Activated CD8-positive, alpha-beta memory T cell treated with anti-CD3 and anti-CD28 coated beads, Interleukin-2, amount 50 U/mL, for 48 hours (primary cell): ENCODE results near the gene PRR14.

Experiments
- DNase-seq: peaks from one replicate; pipeline ENCODE4 v3.0.0-alpha.2; 2020

The PRR14 gene

DNA sequence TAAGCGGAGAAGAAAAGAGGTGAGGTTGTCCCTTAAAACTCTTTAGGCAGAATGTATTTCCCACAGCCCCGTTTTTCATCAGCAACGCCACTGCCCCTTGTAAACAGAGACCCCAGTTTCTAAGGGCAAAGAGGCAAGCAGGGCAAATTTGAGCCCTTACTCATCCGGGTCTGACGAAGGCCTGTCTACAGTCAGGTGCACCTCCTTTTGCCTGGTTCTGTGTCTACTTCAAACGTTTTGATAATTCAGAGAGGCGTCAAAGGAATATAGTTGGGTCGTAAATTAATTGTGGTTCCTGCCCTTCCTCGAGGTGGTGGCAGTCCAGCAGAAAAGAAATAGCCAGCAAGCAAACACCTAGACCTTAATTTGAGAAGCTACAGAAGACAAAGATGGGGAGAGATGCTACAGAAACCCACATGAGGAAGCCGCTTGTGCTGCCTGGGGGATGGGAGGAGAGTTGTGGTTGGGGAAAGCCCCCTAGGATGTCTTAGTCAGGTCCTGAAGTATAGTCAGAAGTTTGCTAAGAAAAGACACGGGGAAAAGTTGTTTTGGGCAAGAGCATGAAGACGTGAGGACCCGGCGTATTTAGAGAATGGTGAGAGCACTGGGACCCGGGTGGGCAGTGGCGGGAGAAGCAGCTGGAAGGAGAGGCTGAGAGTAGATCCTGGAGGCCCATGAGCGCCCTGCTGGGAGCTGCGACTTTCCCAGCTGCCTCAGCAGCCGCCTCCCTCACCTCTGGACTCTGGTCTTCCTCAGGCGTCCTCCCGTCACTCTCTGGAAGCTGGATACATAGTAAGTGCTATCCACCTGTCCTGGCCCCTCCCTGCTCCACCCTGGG is 9.9 kb downstream of the PRR14 start:
- peak; percentile 75 for DNase-seq

DNA sequence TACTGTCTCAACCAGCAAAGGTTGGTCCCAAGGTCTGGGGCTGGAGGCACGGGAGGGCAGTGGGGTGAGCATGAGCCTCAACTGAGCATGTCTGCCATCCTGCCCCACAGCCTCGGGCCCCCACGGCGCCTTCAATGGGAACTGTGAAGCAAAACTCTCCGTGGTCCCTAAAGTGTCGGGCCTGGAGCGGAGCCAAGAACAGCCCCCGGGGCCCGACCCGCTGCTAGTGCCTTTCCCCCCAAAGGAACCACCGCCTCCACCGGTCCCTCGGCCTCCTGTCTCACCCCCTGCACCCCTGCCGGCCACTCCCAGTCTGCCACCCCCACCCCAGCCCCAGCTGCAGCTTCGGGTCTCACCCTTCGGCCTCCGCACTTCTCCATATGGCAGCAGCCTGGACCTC is 11.7 kb downstream of the PRR14 start:
- no peak for DNase-seq

DNA sequence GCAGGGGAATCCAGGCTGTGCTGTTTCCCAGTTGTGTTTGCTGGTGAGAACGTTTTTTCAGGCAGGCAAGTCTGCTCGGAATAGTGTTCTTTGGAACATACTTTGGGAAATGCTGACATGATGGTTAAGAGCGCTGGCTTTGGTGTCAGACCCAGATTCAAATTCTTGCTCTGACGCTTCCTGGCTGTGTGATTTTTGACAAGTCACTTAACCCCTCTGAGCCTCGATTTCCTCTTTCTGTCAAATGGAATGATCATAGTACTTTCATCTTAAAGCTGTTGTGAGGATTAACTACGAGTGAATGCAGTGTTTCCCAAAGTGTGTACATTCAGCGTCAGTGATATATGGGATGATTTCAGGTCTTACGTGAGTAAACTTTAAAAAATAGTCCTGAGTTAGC is 12.3 kb downstream of the PRR14 start:
- no peak for DNase-seq

DNA sequence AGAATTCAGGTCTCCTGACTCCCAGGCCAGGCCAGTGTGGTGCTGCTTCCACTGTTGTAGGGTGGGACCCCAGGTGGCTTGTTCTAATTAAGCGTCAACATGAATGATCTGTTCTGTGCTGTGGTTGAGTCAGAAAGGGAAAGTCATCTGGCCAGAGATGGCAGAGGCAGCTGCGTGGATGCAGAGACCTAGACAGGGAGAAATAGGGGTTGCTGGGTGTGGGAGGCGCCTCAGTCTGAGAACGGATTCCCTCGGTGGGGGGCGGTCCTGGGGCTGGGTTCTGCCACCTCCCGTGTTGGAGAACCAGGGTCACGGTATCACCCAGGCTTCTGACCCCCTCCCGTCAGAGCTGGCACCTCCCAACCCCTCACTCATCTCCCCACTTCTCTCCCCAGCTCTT is 13.1 kb downstream of the PRR14 start:
- DNase-seq = no peak

DNA sequence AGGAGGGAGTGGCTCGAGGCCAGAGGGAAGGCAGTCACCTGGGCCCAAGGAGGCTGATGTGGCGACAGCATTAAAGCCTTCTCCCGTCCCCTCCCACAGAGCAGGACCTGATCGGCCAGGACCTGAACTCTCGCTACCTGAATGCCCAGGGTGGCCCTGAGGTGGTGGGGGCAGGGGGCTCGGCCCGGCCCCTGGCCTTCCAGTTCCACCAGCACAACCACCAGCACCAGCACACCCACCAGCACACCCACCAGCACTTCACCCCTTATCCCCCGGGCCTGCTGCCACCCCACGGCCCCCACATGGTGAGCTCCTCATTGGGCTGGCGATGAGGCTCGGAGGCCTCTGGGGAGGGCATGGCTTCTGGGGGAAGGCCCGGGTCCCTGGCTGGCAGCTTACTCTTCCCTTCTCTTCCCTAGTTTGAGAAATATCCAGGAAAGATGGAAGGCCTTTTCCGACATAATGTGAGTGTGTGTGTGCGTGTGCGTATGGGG is 13.9 kb downstream of the PRR14 start:
- no peak for DNase-seq

DNA sequence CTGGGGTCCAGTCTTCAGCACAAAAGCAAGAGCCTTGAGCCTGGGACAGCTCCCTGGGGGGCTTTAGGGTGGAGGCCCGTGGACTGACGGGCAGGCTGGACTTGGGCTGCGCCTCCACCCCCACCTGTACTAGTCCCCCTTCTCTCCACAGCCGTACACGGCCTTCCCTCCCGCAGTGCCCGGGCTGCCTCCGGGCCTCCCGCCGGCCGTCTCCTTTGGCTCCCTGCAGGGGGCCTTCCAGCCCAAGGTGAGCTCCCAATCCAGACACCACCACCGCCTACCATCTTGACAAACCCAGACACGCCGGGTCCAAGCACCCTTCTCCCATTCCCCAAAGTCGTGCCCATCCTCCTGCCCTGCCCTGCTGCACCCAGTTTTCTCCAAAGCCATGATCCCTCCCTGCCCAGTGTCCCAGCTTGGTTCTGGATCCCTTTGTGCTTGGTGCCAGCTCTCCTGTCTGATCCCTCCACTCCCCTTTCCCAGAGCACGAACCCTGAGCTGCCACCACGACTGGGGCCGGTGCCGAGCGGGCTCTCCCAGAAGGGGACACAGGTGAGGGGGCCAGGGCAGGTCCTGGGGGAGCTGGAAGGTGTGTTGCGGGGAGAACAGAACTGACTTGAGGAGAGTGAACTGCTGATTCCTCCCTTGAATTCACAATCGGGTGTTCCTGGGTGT is 14.5 kb downstream of the PRR14 start:
- DNase-seq = no peak

DNA sequence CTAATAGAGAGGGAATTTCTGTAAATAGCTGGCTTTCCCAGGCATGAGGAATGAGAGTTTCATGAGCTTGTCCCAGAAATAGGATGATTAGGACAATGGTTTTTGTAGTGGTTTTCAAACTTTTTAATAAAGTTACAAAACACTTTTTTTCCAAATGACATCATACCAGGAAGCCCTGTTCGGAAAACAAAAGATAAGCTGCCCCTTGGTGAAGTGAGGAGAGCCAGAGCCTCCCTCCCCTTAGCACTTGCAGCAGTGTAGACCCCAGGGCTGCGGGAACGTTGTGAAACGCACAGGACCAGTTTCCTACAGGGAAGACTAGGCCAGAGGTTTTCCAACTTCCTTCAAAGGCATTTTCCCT is 15.1 kb downstream of the PRR14 start:
- DNase-seq = no peak

DNA sequence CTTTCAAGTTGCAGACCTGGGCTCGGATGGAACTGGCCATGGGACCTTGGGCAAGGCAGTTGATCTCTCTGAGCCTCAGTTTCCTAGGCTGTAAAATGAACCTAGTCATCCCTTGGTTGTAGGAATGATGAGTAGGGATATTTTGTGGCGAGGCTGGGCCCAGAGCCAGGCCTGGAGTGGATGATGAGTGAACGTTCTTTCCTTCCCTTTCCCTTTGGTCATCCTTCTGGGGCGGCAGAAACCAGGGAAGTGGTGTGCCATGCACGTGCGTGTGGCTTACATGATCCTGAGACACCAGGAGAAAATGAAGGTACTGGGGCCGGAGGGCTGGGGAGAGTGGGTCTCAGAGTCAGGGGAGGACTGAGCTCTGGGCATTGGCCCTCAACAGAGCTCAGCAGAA is 15.9 kb downstream of the PRR14 start:
- DNase-seq = no peak

DNA sequence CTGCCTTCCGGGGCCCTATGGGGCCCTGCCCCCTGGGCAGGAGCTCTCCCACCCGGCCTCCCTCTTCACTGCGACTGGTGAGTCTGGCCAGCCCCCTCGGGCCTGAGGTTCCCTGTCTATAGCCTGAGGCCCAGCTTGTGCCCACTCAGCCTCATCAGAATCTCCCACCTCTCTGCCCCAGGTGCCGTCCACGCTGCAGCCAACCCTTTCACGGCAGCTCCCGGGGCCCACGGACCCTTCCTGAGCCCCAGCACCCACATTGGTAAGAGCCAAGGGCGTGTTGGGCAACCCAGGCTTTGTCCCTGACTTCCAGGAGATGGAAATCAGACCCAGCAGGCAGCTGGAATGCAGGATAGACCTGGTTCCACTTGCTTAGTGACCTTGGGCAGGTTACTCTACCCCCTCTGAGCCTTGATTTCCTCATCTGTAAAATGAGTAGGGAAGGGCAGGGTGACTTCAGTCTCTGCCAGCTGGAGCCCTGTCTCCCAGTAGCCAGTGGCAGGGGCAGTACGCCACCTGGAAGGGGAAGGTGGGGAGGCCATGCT is 16.7 kb downstream of the PRR14 start:
- no peak for DNase-seq

DNA sequence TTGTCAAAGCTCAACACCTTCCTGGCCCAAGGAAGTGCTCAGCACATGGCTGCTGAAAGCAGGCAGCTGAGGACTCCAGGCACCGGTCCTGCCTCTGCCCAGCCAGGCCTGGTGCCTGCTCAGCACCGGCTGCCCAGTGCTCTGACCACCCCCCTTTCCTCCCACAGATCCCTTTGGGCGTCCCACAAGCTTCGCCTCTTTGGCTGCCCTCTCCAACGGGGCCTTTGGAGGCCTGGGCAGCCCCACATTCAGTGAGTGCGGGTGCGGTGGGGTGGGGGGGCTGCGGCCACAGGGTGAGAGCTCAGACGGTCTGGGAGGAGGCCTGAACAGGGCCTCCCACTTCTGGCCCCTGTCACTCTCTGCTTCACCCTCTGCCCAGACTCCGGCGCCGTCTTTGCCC is 17.6 kb downstream of the PRR14 start:
- no peak for DNase-seq

DNA sequence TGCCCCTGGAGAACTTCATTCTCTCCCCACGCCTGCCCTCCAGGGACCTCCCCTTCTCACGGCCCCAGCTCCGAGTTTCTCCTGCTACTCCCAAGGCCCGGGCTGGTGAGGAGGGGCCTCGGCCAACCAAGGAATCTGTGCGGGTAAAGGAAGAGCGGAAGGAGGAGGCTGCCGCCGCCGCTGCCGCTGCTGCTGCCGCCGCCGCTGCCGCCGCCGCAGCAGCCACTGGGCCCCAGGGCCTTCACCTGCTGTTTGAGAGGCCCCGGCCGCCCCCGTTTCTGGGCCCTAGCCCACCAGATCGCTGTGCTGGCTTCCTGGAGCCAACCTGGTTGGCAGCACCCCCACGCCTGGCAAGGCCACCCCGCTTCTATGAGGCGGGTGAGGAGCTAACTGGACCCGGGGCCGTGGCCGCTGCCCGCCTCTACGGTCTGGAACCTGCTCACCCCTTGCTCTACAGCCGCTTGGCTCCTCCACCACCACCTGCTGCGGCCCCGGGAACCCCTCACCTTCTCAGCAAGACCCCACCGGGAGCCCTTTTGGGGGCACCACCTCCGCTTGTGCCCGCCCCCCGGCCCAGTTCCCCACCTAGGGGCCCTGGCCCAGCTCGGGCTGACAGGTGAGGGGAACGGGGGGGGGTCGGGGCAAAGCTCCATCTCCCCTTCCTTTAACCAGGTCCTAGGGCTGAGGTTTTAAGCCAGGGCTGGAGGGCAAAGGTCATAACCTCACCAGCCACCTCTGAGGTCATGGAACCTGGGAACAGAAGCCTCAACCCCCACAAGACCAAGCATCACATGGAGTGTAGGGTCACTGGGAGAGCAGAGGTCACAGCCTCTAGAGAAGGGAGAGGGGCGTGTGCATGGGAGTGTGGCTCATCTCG is 18.5 kb downstream of the PRR14 start:
- no peak for DNase-seq

DNA sequence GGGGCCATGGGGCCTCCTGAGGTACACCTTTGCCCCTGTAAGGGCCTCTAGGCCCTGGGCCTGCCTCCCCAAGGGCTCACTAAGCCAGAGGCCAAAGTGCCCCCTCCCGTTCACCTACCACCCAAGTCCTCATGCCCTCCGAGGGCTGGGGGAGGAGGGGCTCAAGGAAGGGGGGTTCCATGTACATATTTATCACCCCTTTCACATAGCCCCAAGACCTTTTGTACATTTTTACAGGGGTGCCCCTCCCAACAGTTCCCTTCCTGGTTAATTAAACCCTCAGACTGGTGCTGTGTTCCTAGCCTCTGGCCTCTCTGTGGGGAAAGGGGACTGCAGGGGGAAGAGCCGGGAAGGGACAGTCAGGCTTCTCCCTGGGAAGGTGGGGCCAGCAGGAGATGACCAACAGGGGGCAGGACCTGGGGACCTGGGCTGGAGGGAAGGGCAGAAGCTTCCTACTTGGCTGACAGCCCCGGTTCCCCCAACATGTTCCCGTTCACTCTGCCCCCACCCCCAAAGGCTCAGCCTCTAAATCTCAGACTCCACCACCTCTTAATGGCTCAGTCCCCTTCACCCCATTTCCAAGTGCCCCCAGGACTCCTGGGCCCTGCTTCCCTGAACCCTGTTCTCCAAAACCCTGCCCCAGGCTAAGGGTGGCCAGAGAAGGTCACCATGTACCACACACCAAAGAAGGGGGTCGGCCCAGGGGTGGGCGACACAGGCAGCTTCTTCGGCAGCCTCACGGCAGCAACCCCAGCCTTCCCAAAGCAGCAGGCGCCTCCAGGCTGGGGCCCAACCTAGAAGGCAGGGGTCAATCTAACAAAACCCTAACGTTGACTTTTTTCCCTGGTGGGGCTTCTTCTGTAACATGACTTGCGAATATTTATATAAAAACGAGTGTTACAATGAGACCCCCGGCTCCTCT is 19.4 kb downstream of the PRR14 start:
- no peak for DNase-seq

DNA sequence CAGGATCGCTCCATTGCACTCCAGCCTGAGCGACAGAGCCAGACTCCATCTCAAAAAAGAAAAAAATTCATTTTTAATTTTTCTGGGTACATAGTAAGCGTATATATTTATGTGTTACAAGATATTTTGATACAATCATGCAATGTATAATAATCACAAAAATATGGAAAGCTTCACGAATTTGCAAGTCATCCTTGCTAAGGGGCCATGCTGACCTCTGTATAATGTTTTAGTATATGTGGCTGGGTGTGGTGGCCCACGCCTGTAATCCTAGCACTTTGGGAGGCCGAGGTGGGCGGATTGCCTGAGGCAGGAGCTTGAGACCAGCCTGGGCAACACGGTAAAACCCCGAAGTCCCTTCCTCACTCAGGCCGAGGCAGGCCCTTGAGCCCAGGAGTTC is 24.4 kb downstream of the PRR14 start:
- no peak for DNase-seq

DNA sequence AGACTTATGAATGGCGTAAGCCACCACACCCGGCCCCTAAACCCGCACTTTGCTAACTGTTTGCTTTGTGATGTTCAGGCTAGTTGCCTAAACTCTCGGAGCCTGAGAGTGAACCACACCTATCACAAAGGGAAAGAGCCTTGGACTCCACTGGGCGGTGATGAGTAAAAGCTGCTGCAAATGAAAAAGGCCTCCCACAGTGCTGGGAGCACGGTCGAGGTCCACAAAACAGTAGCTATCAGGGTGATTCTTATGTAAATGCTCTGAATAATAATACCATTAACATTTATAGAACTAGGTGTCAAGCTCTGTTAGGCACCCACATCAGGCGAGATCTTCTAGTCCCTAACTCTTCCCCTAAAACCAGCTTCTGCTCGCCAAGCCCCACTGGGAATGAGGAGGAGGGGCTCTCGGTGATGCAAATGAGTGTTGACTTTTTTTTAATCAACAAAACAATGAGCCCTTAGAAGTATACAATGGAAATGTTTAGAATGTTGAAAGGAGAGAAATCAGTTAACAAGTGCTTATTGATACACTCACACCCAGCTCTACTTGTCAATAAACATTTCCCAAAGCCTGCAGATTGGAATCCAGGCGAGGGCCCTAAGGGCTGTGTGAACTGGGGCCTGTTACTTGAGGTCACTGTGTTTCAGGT is 27.3 kb downstream of the PRR14 start:
- DNase-seq = no peak

DNA sequence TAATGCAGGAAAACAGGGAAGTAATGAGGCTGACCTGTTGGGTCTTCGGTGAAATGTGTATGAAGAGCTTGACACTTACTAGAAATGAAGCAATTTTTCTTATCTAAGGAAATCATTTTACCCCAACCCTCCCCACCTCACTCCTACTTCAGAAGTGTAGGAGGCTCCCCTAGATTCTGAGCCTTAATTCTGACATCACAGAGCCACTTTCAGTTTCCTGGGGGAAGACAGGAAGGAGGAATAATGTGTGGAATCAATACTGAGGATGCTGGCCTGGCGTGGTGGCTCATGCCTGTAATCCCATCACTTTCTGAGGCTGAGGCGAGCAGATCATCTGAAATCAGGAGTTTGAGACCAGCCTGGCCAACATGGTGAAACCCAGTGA is 27.8 kb downstream of the PRR14 start:
- no peak for DNase-seq

DNA sequence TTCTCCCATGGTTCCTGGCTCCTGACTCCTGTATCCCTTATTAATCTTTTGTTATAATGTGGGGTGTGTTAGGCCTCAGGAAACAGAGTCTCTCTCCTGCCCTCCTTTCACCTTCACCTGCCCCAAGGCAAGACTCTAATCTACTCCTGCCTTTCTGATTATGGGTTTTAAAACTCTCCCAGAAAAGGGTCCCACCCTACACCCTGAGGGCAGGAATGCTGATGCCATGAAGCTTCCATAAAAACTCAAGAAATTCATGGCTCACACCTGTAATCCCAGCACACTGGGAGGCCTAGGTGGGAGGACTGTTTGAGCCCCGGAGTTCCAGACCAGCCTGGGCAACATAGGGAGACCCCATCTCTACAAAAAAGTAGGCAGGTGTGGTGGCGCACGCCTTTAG is 29.6 kb downstream of the PRR14 start:
- DNase-seq = no peak

DNA sequence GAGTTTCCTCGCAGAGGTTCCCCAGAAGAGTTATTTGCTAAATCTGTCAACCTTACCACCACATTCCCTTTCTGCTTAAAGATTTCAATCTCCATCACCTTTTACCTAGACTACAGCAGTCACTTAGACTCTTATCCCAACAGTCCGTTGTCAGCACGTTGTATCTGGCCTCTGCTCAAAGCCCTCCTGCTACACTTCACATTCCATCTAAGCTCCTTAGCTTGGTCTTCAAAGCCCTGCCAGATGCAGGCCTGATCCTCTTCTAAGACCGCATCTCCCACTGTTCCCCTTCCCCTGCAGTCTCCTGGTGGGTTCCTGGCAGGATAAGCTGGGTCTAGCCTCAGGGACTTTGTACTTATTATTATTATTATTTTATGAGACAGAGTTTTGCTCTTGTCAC is 37.9 kb downstream of the PRR14 start:
- DNase-seq = no peak

DNA sequence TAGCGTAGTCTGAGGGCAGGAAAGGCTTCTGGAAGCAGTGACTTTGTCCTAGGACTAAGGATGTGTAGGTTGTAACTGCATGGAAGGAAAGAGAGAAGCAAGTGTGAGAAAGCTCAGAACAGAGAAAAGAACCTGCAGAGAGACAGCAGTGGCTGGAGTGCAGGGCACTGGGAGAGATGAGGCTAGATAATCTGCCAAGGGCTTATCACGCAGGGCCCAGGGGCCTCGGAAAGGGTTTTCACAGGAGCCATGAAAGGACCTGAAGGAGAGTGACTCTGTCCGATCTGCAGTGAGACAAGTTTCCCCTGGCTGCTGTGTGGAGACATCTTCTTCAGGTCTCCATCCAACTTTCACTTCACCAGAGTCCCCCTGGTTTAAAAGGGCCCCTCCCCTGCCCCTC is 41.1 kb downstream of the PRR14 start:
- DNase-seq = no peak

DNA sequence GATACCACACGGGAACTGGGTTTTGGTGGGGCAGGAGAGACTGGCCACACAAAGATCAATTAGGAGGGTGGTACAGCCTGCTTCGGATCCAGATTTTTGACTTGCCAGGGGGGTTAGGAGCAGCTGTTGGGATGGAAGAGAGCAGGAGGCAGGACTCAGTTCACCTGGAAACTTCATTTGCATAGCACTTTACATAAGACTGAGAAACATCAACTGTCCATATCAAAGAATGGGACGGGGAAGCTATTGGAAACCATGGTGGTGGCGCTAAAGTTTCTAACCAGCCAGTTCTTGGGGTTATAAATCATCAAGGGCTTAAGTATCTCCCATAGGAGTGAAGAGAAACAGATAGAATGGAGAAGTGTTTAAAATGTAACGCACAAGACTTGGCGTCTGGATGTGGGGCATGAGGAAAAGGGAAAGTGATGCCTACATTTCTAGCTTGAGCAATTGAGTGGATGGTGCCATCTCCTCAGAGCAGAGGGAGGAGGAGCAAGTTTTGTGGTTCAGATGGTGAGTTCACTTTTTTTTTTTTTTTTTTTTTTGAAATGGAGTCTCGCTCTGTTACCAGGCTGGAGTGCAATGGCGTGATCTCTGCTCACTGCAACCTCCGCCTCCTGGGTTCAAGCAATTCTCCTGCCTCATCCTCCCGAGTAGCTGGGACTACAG is 41.8 kb downstream of the PRR14 start:
- no peak for DNase-seq

DNA sequence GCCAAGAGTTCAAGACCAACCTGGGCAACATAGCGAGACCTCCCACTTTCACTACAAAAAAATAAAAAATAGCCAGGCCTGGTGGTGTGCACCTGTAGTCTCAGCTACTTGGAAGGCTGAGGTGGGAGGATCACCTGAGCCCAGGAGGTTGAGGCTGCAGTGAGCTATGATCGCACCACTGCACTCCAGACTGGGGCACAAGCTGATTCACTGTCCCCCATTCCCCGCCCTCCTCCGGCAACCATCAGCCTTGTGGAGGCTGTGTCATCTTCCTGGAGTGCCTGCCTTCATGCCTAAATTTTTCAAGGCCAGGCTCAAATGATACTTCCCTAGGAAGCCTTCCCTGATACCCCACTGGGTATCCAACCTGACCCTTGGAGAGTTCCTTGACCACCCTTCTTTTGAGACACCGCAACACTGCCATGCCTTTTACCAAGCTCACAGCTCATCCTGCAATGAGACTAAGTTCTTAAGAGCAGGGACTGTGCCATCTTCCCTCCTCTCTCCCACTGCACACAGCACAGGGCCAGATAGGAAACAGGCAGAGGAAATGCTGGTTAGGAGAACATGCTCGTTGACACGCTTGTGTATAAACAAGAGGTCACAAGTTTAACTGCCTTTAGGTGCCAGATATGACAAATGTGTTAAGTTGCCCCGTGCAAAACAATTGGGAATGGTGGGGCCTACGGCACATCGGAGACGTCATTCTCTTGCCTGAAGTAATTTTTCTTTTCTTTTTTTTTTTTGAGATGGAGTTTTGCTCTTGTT is 44.4 kb downstream of the PRR14 start:
- no peak for DNase-seq
